OCI-LY7 (cell line): ENCODE results near the gene RRAGC.

ENCODE experiments used
- CTCF ChIP-seq: fragments of 200-600 bp; sonication (generic); conservative IDR thresholded peaks from 2 replicates; pipeline ENCODE4 v1.5.1; 2014; ENCODE audit warnings: mild to moderate bottlenecking, antibody characterized with exemption, low read length, moderate library complexity, mixed read lengths
- EZH2phosphoT487 ChIP-seq: fragments of 200-600 bp; sonication (generic); IDR thresholded peaks from 2 replicates; pipeline ENCODE4 v1.6.1; 2018; ENCODE audit warnings: low read depth, borderline replicate concordance, mild to moderate bottlenecking, mixed run types, antibody characterized with exemption, low read length, moderate library complexity, mixed read lengths

- no peak for TF ChIP-seq CTCF
- no peak for TF ChIP-seq EZH2phosphoT487
Observed at GRCh38 chr1:38905985-38906384, 46.4 kb upstream of the RRAGC start.
